Lower leg skin (tissue), 4 donors: ENCODE measurements around the gene HS6ST2. TPM values are rescaled to one million over a fixed set of nuclear protein-coding genes. Genes with fewer than 3 reads are reported as not detected.

ENCODE experiments used
- DNase-seq, 2 donors: peaks; one replicate each; pipeline ENCODE4 v3.0.0-alpha.2; 2019; ENCODE audit warnings: low spot score in 2 of 2
- H3K4me3 ChIP-seq: fragments of 200-600 bp; sonication (generic); 2 replicates; pipeline ENCODE4 v1.5.1; 2017; ENCODE audit warnings: mild to moderate bottlenecking, low read depth; ENCODE audit not compliant: poor library complexity, severe bottlenecking
- CTCF ChIP-seq, 3 donors: fragments of 450-650 bp; IDR thresholded peaks; one replicate each; pipeline ENCODE4 v1.5.1; 2016; ENCODE audit warnings: antibody characterized with exemption in 3 of 3, mild to moderate bottlenecking in 3 of 3, moderate library complexity in 2 of 3
- POLR2A ChIP-seq, 2 donors: fragments of 450-650 bp; IDR thresholded peaks; one replicate each; pipeline ENCODE4 v1.6.1; 2016 to 2017; ENCODE audit warnings: antibody characterized with exemption in 2 of 2, mild to moderate bottlenecking in 1 of 2, moderate library complexity in 1 of 2
- WGBS, 2 donors: methylation state at CpG; one replicate each; pipeline ENCODE4 v1.1.5; 2018; 5-methylcytosine and 5-hydroxymethylcytosine counted together
- intact Hi-C: fragments of 100-400 bp; cut with DNase I; formaldehyde crosslinking; loops from one replicate; pipeline ENCODE4 v1.15.0; 2023; ENCODE audit warnings: low total_unique reads
- total RNA-seq, 4 donors: library from RNA; depleted of rRNA; stranded (reverse); fragments of >200 nt; gene quantifications; one replicate each; pipeline ENCODE4 v1.1.0, GENCODE V29; 2016

HS6ST2 gene
- total RNA-seq, 4 donors from 2014 or later, result 0.17 to 0.29 TPM; not detected in 2

DNA sequence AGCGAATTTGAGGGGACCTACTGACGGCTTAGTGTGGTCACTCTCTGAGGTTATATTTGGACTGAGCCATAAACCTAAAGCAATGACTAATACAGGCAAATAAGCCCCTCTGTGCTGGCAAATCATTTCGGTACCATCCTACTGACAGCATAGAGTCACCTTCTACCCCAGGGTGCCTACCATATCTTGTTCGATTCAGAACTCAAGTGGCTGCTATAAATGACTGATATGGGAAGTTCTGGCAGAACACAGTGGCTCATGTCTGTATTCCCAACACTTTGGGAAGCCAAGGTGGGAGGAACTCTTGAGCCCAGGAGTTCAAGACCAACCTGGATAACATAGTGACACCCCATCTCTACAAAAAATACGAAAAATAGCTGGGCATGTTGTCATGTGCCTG, 243.5 kb downstream of the HS6ST2 start:
- H3K4me3 ChIP-seq, result no peak overlapping the region
- intact Hi-C loops, result no loop called here
- TF ChIP-seq CTCF (IDR thresholded peaks at IDR 0.05) (no peak), POLR2A (IDR thresholded peaks at IDR 0.05) (no peak)
- DNase-seq, result no peak
- WGBS, 2 donors, result 77 to 82% methylated on average over 3 to 5 of the region's 5 CpGs

DNA sequence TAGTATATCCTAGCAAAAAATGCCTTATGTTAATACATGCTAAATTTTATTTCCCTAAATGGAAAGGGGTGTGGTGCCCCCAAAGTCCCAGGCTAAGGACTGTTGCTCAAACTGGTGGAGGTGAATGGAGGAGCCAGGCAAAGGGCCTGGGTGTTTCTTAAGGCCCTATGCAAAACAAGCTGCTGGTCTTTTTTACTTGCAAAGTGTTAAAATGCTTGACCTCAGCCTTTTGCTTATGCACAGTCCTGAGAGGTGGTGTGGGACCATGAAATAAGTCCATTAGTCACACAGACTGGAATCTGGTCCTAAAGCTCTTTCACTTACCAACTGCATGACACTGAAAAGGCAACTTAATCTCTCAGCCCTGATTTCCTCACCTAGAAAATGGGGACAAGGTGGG, 246.1 kb downstream of the HS6ST2 start:
- no peak for DNase-seq
- no peak overlapping the region for H3K4me3 ChIP-seq
- intact Hi-C loops, result no loop called here
- TF ChIP-seq POLR2A (IDR thresholded peaks at IDR 0.05) (no peak), CTCF (IDR thresholded peaks at IDR 0.05) (no peak)

DNA sequence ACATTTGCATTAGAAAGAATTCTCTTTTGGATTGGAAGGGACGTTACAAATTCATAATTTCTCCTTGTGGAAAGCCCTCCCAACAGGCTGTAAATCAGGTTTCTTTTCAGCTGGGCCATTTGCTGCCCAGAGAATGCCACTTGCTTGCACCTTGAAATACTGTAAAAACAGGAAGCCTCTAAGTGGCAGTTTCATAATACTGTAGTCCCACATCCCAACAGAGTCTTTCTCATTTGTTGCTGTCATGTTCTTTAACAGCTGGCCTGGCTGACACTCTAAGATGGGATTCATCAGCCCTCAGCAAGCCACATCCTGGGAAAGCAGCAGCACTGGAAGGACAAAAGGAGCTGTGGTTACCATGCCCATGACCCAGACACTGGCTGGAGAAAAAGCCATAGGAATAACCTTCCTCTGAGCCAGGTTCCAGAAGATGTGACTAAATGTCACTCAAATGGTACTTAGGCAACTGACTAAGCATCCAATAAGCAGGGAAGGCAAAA, 247.7 kb downstream of the HS6ST2 start:
- no peak overlapping the region for H3K4me3 ChIP-seq
- intact Hi-C loops, result no loop called here
- TF ChIP-seq CTCF (IDR thresholded peaks at IDR 0.05) (no peak), POLR2A (IDR thresholded peaks at IDR 0.05) (no peak)
- DNase-seq, result no peak
- WGBS, 2 donors, result 54 to 68% methylated on average over 1 of the region's 1 CpG

- H3K4me3 ChIP-seq, result no peak overlapping the region
- TF ChIP-seq CTCF (IDR thresholded peaks at IDR 0.05), result no peak
- TF ChIP-seq POLR2A (IDR thresholded peaks at IDR 0.05), result no peak
- intact Hi-C loops, result no loop called here
- DNase-seq, result no peak
These were observed 249.9 kb downstream of the HS6ST2 start for GRCh38 chrX:132708529-132708928.

GRCh38 chrX:132704769-132705168, 253.7 kb downstream of the HS6ST2 start:
- TF ChIP-seq CTCF (IDR thresholded peaks at IDR 0.05) (no peak), POLR2A (IDR thresholded peaks at IDR 0.05) (no peak)
- no peak for DNase-seq
- 55 to 78% methylated on average over 2 of the region's 2 CpGs for WGBS, 2 donors
- intact Hi-C loops, result no loop called here
- H3K4me3 ChIP-seq, result no peak overlapping the region

- TF ChIP-seq CTCF (IDR thresholded peaks at IDR 0.05) (no peak), POLR2A (IDR thresholded peaks at IDR 0.05) (no peak)
- intact Hi-C loops, result no loop called here
- WGBS, 2 donors, result 76 to 94% methylated on average over 3 of the region's 3 CpGs
- no peak overlapping the region for H3K4me3 ChIP-seq
- no peak for DNase-seq
These were observed 264.0 kb downstream of the HS6ST2 start for GRCh38 chrX:132694382-132694781.
